HG03571 (cell line): ENCODE measurements around the gene NTM.

Experiments used
- ATAC-seq: cut with Tn5 transposase; IDR thresholded peaks from one replicate; pipeline ENCODE4 v1.9.1; 2021; ENCODE audit not compliant: unreplicated experiment

Gene NTM

DNA sequence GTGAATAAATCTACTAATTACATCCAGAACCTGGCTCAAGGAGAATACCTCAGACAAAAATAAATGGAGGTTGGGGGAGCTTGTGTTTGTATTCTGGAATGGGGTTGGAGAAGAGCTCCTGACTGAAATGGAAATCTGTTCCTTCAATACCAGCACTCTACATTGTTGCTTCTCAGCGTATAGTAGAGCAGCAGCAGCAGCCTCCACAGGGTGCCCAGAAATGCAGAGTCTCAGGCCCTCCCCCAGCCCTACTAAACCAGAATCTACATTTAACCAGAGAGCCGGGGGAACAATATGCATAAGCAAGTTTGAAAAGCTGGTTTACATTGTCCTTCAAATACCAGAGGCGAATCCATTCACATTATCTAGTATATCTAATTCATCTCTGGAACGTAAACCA, 474.8 kb downstream of the NTM start:
- no peak for ATAC-seq

DNA sequence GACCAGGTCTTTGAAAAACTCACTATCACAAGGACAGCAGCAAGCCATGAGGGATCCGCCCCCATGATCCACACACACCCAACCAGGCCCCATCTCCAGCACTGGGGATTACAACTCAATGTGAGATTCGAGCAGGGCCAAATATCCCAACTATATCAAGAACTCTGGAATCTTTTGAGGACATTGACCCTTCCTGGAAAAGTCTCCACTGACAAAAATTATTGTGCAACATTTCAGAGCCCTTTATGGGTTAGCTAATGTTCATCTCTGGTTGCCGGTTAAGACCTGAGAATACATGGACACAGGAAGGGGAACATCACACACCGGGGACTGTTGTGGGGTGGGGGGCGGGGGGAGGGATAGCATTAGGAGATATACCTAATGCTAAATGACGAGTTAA, 479.1 kb downstream of the NTM start:
- no peak for ATAC-seq

DNA sequence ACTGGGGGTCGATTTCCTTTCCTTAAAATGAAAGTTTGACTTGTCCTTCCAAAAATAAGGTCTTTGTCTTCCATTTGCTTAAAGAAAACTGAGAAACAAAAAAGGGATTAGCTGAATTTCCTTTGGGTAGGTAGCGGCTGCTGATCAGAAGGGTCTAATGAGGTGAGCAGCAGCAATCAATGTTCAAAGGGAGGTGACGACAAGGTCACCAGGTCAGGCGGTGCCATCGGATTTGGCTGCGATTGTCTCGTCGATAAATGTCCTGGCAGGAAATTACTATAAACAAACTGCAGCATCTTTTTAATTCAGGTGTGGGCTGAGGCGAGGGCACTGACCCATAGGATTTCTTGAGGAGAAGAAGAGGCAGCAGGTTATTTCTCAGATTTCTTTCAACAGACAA, 480.1 kb downstream of the NTM start:
- no peak for ATAC-seq

DNA sequence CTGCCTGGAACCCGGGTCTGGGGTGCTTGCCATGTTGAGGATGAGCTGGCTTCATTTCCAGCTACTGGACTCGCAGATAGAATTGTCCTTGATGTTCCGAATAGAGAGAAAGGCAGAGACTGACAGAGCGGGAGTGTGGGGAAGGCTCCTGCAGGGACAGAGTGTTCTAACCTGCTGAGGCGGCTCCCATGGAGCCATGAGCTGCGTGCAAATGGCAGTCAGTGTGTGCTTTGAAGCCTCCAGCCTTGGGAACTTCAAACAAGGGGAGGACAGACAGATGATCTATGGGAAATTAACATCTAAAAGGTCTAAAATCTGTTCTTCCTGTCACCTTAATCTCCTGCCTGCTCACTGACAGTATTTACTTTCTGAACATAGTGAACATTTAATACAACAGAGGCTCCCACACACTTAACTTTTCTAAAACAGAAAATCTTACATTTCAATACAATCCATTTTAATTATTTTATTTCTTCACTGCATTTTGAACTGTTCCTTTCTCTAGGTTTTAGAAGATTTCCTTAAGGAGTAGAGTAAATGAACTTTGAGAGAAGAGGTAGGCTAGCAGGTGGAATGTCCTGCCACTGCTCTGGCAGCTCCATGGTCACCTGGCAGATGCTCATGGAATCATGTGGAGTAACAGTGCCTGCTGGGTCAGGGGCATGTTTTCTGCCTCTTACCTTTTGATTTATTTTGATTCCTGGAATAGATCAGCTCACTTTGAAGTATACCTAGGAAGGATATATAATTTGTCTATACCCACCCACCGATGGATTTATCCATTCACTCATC, 481.7 kb downstream of the NTM start:
- ATAC-seq: no peak

DNA sequence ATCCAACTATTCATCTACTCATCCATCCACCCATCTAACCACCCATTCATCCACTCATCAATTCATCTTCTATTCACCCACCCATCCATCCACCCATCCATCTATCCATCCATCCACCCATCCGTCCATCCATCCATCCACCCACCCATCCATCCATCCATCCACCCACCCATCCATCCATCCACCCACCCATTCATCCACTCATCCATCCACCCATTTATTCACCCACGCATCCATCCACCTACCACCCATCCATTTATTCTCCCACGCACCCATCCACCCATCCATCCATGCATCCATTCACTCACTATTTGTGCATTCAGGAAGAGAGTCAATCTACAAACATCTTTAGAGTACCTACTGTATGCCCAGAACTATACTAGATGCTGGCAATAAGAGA, 482.3 kb downstream of the NTM start:
- ATAC-seq: no peak

DNA sequence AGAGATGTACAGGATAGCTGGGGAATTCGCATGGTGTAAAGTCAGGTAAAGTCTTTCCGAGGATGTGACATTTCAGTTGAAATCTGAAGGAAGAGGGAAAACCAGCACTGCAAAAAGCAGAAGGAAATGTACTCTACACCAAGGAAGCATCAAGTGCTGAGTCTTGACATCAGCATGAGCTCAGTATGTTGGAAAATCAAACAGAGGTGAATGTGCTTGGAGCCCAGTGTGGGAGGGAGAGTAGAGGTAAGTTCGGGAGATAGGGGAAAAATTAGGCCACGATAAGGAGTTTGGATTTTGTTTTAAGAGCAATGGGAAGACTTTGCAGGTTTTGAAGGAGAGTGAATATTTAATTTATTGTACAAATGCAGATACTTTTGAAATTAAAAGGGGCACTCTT, 484.0 kb downstream of the NTM start:
- ATAC-seq: no peak

DNA sequence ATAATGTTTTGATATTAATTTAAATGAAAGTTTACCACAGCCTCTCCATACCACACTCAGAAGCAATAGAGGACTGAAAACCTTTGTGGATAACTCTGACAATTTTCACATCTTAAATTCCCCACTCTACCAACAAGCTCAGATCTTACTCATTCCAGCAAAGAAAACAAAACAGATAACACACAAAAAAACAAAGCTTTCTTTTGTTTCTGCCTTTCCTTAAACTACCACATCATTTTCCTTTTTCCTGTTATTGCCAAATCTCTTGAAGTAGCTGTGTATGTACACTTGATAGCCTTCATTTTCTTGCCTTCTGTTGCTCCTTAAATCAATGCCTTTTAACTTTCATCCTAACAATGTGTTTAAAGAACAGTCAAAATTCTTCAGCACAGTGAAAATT, 484.9 kb downstream of the NTM start:
- no peak for ATAC-seq

DNA sequence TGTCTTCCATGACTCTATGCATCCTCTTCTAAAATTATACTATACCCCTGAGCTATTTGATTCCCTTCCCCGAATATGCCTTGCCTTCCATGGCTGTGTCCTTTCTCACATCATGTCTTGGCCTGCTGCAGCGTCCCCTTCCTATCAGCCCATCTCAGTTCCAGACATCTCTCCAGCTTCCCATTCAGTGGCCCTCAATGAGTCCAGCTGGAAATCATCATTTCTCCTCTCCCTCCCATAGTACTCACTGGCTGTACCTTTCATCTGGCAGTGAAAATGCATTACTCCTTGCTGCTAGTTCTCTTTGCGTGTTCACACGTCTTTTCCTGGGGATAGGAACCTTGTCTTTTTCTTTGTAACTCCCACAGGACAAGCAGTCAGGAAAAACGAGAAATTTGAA, 486.8 kb downstream of the NTM start:
- ATAC-seq: no peak

DNA sequence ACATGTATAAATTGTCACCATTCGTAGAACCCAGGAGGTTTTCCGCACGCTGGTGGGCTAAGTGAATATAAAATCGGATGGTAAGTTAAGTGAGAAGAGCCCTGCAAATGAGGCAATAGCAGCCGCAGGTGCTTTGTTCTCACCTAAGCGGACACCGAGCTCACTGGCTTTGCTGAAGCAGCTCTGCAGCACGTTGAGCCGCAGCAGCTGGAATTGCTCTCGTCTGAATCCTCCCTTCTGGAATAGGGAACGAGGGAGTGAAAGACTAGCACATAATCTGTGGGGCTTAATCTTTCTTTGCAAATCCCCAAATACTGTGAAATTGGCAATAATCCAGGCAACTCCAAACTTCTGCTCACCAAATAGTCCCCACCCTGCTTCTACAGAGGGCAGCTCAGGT, 488.1 kb downstream of the NTM start:
- ATAC-seq: no peak

DNA sequence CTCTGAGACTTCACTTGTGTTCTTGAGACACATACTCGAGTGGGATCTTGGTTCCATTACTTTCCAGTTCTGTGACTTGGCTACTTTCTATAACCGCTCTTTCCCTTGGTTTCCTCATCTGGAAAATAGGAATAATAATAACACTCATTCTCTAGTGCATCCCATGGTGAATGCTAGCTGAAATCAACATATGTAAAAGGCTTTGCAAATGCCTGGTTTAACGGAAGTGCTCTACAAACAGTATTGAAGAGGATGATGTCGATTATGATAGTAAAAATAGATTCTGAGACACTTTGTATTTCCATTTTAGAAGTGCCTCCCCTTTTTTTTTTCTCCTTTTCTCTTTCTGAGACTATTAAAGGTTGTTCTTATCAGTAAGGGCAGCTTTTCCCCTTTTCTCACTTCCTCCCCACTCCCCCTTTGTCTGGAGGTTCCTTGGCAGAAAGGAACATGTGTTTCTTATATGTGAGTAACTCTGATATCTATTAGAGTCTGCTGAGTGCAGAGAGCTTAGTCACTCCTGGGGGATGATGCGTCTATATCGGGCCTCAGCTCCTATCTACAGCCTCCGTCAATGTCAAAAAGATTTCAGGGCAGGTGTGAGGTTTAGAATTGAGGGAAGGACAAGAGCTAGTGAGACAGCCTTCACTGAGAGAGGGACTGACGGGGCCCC, 489.3 kb downstream of the NTM start:
- no peak for ATAC-seq

DNA sequence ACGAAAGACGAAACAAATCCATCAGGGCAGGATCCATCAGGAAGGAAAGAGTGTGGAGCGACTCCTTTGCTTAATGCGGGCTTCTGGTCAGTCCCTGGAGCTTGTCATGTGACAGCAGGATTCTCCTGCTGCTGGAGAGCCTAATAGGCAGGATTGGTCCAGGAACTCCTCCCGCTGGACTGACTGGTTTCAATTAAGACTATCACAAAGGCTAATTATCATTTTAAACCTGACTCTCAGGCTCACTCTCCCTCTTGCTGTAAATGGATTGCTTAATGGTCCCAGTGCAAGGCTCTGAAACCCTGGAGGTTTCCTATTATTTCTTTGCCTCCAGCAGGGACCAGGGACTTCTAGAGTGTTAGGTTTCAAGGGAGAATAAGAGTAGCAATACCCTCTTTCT, 493.8 kb downstream of the NTM start:
- no peak for ATAC-seq

DNA sequence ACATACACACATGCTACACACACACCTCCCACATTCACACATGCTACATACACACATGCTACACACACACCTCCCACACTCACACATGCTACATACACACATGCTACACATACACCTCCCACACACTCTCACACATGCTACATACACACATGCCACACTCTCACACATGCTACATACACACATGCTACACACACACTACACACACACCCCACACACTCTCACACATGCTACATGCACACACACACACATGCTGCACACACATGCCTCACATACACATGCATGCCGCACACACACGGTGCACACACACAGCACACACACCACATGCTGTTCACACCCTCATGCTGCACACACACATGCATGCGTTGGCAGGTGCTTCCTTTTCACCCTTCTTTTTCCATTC, 495.4 kb downstream of the NTM start:
- no peak for ATAC-seq

DNA sequence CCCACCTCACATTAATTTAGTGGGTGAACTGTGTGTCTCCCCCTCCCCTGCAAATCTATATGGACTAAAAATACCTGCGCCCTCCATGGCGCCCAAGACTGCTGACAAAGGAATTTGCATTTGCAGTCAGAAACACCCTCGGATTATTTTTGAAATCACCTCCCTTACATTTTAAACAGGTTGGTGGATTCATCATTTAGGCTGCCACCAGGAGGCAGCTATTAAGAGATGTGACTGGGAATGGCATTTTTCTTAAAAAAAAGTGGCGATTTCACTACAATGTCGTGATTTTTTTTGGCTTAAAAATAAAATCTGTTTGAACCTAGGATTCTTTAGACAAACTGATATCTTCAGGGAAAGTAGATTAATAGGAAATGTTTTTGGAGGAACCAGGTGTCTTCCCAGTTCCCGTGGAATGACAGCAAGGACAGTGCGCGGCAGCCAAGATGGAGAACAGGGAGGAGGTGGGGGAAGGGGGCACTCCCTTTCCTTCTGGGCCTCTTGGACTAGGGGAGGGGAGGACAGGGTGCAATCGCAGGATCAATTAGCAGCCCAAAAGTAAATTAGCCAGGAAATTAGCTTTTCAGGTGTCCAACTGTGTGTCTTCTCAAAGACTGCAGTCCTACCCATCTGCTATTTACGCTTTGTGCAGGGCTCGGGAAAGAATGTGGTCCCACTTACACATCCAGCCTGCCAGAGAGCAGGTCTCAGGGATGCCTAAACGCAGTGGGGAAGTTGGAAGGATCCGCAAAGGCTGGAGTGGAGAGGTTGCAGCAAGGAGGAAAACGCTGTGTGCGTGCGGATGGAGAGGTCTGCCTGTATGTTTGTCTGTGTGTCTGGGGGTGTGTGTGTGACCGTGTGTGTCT, 496.4 kb downstream of the NTM start:
- no peak for ATAC-seq

DNA sequence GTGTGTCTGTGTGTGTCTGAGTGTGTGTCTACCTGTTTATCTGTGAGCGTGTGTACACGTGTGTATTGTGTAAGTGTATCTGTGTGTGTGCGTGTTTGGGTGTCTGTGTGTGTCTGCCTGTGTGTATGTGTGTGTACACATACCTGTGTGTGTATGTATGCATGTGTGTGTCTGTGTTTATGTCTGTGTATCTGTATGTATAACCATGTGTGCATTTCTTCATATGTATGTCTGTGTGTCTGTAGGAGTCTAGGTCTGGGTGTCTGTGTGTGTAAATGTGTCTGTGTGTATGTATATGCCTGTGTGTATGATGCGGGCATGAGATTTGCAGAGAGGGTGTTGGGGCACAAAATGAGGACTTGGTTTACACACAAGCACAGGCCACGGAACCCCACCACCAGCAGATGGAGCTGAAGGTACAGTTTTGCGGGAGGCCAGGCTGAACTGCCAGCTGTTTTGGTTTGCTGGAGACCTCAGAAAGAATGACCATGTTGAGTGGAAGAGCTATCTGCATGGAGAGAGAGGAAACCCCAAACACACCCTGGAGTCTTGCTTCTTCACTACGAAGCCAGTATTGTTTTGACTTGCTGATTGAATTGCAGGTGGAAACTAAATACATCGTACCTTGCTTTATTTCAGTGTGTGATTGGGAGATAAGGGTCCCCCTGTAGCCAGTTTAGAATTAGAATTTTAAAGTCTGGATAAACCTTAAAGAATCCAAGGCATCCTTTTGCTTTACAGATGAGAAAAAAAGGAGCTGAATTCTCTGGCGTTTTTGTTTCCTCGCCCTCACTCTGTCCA, 497.2 kb downstream of the NTM start:
- ATAC-seq: peak; percentile 68

DNA sequence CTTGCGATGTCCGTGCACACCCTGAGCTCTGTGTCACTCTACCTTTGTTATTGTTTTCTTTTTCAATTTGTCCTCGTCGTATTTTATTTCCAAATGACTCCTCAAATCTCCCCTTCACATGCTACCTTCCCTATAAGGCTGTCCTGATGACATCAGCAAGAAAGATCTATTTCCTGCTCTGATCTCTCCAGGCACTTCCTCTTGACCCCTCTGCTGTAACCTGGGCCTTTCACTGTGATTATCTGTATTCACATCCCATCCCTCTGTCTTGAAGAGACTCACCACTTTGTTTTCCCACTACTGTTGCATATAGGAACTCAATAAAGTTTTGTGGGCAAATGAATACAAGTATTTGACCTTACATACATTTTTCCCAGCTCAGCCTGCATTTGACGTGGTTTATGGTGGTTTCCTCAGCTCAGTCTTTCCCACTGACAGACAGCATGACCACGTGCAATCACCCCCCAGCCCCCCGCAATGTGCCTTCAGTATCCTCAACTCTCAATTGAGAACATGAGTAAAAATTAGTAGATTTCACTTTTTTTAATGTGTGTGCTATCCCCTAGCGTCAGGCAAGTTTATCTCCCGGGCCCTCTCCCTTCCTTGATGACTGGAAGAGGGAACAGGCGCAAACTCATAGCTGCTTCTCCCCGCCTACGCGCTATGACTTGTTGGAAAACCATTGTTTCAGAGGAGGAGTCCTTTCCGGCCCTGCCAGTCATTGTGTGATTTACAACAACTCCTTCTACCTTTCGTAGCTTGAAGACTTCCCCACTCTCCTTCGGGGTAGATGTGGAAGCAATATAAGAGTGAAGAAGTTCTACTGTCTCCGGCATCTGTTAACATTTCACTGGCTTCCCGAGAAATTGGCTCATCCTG, 498.5 kb downstream of the NTM start:
- no peak for ATAC-seq

DNA sequence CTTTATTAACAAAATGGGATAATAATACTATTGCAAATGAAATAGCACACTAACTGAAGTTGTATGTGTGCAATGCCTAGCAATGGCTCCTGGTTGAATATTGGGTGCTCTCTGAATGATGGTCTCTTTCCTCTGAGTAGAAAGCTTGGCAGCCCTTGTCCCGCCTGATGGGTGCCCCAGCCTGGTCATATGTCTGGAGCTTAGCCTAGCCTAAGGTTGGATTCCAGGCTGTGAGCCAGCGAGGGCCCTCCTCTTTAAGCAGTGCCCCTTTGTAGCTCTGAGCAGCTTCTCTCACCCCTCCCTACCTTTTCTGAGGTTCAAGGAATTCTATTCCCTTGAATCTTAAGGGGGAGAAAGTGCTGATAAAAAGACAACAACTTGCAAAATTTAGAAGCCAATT, 499.9 kb downstream of the NTM start:
- no peak for ATAC-seq

DNA sequence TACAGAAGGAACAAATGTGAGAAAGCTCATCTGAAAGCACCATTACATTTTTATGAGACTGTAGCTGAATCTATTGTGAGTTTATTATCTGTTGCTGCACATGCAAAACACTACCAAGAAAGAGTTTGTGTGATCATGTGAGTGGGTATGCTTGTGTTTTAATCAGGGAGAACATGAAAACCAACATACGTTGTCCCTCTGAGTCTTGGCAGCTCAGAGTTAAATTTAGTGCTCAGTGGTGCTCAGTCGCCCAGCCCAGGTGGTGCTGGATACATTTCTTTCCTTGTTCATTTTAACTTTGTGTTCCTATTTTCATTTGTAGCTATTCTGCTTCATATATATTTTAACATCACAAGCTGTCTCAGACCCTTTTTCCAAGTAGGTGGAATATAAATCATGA, 500.6 kb downstream of the NTM start:
- ATAC-seq: no peak

DNA sequence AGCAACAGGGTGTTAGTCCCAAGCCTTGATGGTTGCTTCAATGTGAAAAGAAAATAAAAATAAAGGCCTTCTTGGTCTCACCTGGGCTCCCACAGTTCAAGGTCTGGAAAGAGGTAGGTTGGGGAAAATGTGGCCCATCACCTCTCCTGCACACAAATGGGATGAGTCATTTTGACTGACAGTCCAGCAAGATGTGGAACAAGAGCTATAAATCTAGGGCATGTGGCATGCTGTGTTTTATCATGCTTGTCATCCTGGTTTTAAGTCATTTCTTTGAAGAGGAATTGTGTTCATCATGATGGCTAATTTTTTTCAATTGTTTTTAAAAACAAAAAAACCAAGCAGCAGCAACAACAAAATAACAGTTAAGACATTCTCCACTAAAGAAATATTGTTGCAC, 503.7 kb downstream of the NTM start:
- no peak for ATAC-seq

DNA sequence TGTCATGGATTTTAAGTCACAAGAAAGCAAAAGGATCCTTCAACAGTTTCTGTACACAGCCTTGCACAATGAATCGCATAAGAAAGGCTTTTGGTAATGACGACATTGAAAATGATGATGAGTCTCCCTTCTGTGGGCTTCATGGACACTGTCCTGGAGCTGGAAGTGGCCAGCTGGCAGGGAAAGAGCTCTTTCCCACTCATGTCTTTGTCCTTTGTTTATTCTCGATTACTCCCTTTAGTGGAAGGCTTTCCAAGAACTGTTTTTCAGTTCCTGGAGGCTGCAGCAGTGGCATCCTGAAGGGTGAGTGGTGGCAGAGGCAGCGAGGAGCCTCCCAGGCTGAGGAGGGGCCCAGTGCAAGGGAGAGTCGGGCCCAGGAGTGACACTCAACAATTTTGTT, 505.2 kb downstream of the NTM start:
- no peak for ATAC-seq
